Middle frontal gyrus (tissue), 1 donor: ENCODE results near the gene PLA2G12A.
"Not testable (repeated sequence)": the region's sequence is repeated elsewhere in the genome, so short reads cannot be mapped to it uniquely, and the experiment has no call there.

ENCODE experiments used
- DNase-seq: peaks from one replicate; pipeline ENCODE4 v3.0.0-alpha.2; 2015; ENCODE audit warnings: low spot score; ENCODE audit errors: extremely low spot score

The PLA2G12A gene

GRCh38 chr4:109678925-109679324, 50.9 kb downstream of the PLA2G12A start:
- DNase-seq: not testable (repeated sequence)

- not testable (repeated sequence) for DNase-seq
Observed at GRCh38 chr4:109678472-109678871, 51.4 kb downstream of the PLA2G12A start.

- no peak for DNase-seq
Observed at GRCh38 chr4:109676886-109677285, 53.0 kb downstream of the PLA2G12A start.

- DNase-seq: no peak
Observed at GRCh38 chr4:109675843-109676242, 54.0 kb downstream of the PLA2G12A start.

GRCh38 chr4:109675181-109675580, 54.7 kb downstream of the PLA2G12A start:
- DNase-seq: no peak

GRCh38 chr4:109673303-109673702, 56.6 kb downstream of the PLA2G12A start:
- DNase-seq: no peak

GRCh38 chr4:109672169-109672930, 57.5 kb downstream of the PLA2G12A start:
- DNase-seq: no peak

- DNase-seq: no peak
Observed at GRCh38 chr4:109671350-109671749, 58.5 kb downstream of the PLA2G12A start.

GRCh38 chr4:109665783-109666485, 63.9 kb downstream of the PLA2G12A start:
- DNase-seq: no peak

- DNase-seq: no peak
Observed at GRCh38 chr4:109662771-109663170, 67.1 kb downstream of the PLA2G12A start.

GRCh38 chr4:109662116-109662515, 67.8 kb downstream of the PLA2G12A start:
- DNase-seq: no peak
